ENCODE data around the gene SMIM44.

SMIM44 gene

GRCh38 chr19:3480383-3481091 is 2.7 kb downstream of the SMIM44 start, which contains the start of gene SMIM24:
Gene SMIM24 (minus strand): TSS chr19:3480525. CDS start chr19:3480463, 62 bp downstream.
- Histone ChIP-seq H3K27me3 (ENCODE audit: control insufficient read depth, insufficient read depth, low read length) (no peaks in the 10 kb centered on the region), H3K36me3 (ENCODE audit: control insufficient read depth, insufficient read depth, low read length) (no peaks in the 10 kb centered on the region), H3K27ac (no peak within 1 kb of the TSS), H3K4me3 (ENCODE audit: low read depth, low read length) (no peak within 1 kb of the TSS), H3K4me2 (ENCODE audit: low read length) (no peak within 1 kb of the TSS), H3K9me3 (ENCODE audit: control insufficient read depth, low read length) (no peaks in the 10 kb centered on the region), H3K4me1 (no peaks in the 10 kb centered on the region), H3K79me2 (no peaks in the 10 kb centered on the region), H2AFZ (no peak within 1 kb of the TSS), H3K9ac (no peak within 1 kb of the TSS)
- no peak for TF ChIP-seq CTCF (IDR thresholded peaks at IDR 0.05)

- H3K4me3 ChIP-seq (ENCODE audit: low read depth, low read length), result no peak overlapping the region
- no peaks in the 10 kb centered on the region for H3K36me3 ChIP-seq (ENCODE audit: control insufficient read depth, insufficient read depth, low read length)
- no peaks in the 10 kb centered on the region for H3K79me2 ChIP-seq
- H3K9ac ChIP-seq, result no peak overlapping the region
- H2AFZ ChIP-seq, result no peak overlapping the region
- no peak overlapping the region for H3K27ac ChIP-seq
- no peak for TF ChIP-seq CTCF (IDR thresholded peaks at IDR 0.05)
- H3K4me1 ChIP-seq, result no peaks in the 10 kb centered on the region
- no peak overlapping the region for H3K4me2 ChIP-seq (ENCODE audit: low read length)
- no peaks in the 10 kb centered on the region for H3K27me3 ChIP-seq (ENCODE audit: control insufficient read depth, insufficient read depth, low read length)
- no peaks in the 10 kb centered on the region for H3K9me3 ChIP-seq (ENCODE audit: control insufficient read depth, low read length)
These were observed 3.4 kb downstream of the SMIM44 start for GRCh38 chr19:3479834-3480215.

- H3K9ac ChIP-seq, result no peak overlapping the region
- no peaks in the 10 kb centered on the region for H3K79me2 ChIP-seq
- H3K4me2 ChIP-seq (ENCODE audit: low read length), result no peak overlapping the region
- no peak for TF ChIP-seq CTCF (IDR thresholded peaks at IDR 0.05)
- H3K9me3 ChIP-seq (ENCODE audit: control insufficient read depth, low read length), result no peaks in the 10 kb centered on the region
- H3K27ac ChIP-seq, result no peak overlapping the region
- no peak overlapping the region for H3K4me3 ChIP-seq (ENCODE audit: low read depth, low read length)
- H2AFZ ChIP-seq, result no peak overlapping the region
- H3K27me3 ChIP-seq (ENCODE audit: control insufficient read depth, insufficient read depth, low read length), result no peaks in the 10 kb centered on the region
- H3K36me3 ChIP-seq (ENCODE audit: control insufficient read depth, insufficient read depth, low read length), result no peaks in the 10 kb centered on the region
- no peaks in the 10 kb centered on the region for H3K4me1 ChIP-seq
These were observed 3.9 kb downstream of the SMIM44 start for GRCh38 chr19:3479177-3479833.

- Histone ChIP-seq H3K27me3 (ENCODE audit: control insufficient read depth, insufficient read depth, low read length) (no peaks in the 10 kb centered on the region), H2AFZ (no peak overlapping the region), H3K9ac (no peak overlapping the region), H3K4me2 (ENCODE audit: low read length) (no peak overlapping the region), H3K4me1 (no peaks in the 10 kb centered on the region), H3K27ac (no peak overlapping the region), H3K36me3 (ENCODE audit: control insufficient read depth, insufficient read depth, low read length) (no peaks in the 10 kb centered on the region), H3K4me3 (ENCODE audit: low read depth, low read length) (no peak overlapping the region), H3K79me2 (no peaks in the 10 kb centered on the region), H3K9me3 (ENCODE audit: control insufficient read depth, low read length) (no peaks in the 10 kb centered on the region)
- no peak for TF ChIP-seq CTCF (IDR thresholded peaks at IDR 0.05)
These were observed 4.6 kb downstream of the SMIM44 start for GRCh38 chr19:3478409-3479176.
